A549 (cell line): ENCODE measurements around the gene HBG1.
"Not testable (repeated sequence)": the region's sequence is repeated elsewhere in the genome, so short reads cannot be mapped to it uniquely, and the experiment has no call there.

ENCODE experiments used
- MAFK ChIP-seq: fragments of 450-650 bp; IDR thresholded peaks from 2 replicates; pipeline ENCODE4 v1.6.1; 2014; ENCODE audit not compliant: partially characterized antibody
- NR3C1 ChIP-seq: fragments of >200 bp; sonication (Bioruptor Twin); formaldehyde crosslinking; IDR thresholded peaks from 3 replicates; pipeline ENCODE4 v1.6.1; 2017

DNA sequence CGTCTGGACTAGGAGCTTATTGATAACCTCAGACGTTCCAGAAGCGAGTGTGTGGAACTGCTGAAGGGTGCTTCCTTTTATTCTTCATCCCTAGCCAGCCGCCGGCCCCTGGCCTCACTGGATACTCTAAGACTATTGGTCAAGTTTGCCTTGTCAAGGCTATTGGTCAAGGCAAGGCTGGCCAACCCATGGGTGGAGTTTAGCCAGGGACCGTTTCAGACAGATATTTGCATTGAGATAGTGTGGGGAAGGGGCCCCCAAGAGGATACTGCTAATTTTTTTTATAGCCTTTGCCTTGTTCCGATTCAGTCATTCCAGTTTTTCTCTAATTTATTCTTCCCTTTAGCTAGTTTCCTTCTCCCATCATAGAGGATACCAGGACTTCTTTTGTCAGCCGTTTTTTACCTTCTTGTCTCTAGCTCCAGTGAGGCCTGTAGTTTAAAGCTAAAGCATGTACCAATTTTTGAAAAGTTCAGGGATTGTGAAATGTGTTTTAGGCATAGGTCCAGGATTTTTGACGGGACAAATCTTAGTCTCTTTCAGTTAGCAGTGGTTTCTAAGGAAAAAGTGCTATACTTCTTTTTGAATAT is at the start of gene HBG1:
- not testable (repeated sequence) for TF ChIP-seq MAFK, NR3C1
